Measurements from ENCODE around the gene ABCB8.

The ABCB8 gene

GRCh38 chr7:151012031-151012692, 16.1 kb upstream of the ABCB8 start:
- in situ Hi-C loops (cut with MboI; ENCODE audit: low sequenced_read_pairs, unreplicated experiment) = no loop called here
- DNase-seq (ENCODE audit: low spot score) = no peak
- TF ChIP-seq, protein P1, sequence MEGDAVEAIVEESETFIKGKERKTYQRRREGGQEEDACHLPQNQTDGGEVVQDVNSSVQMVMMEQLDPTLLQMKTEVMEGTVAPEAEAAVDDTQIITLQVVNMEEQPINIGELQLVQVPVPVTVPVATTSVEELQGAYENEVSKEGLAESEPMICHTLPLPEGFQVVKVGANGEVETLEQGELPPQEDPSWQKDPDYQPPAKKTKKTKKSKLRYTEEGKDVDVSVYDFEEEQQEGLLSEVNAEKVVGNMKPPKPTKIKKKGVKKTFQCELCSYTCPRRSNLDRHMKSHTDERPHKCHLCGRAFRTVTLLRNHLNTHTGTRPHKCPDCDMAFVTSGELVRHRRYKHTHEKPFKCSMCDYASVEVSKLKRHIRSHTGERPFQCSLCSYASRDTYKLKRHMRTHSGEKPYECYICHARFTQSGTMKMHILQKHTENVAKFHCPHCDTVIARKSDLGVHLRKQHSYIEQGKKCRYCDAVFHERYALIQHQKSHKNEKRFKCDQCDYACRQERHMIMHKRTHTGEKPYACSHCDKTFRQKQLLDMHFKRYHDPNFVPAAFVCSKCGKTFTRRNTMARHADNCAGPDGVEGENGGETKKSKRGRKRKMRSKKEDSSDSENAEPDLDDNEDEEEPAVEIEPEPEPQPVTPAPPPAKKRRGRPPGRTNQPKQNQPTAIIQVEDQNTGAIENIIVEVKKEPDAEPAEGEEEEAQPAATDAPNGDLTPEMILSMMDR (IDR thresholded peaks at IDR 0.05; ENCODE audit: borderline replicate concordance, control extremely low read depth, extremely low read depth, insufficient read depth, missing control alignments) = no peak

GRCh38 chr7:151012911-151013347, 15.3 kb upstream of the ABCB8 start:
- in situ Hi-C loops (cut with MboI; ENCODE audit: low sequenced_read_pairs, unreplicated experiment) = no loop called here
- DNase-seq (ENCODE audit: low spot score) = no peak

DNA sequence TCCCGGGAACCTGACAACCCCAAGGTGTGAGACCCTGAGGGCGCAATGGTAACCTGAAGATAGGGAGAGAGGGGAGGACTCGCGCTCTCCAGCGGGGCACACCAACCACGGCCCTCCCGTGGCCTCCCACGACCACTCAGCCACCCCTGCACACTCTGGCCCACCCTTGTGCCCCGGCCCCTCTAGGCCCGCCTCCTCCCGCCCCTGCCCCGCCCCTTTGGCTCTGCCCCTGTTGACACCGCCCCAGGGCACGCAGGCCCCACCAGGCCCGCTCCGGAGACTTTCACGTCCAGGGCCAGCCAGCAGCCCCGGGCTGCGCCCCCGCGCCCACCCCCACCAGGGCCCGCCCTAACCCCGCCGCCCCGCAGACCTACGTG, 14.9 kb upstream of the ABCB8 start:
- in situ Hi-C loops (cut with MboI; ENCODE audit: low sequenced_read_pairs, unreplicated experiment) = no loop called here
- no peak for DNase-seq (ENCODE audit: low spot score)
- TF ChIP-seq, protein P1 (IDR thresholded peaks at IDR 0.05; ENCODE audit: borderline replicate concordance, control extremely low read depth, extremely low read depth, insufficient read depth, missing control alignments) = no peak

More at GRCh38 chr7:151012911-151013347, 15.3 kb upstream of the ABCB8 start:
- TF ChIP-seq, protein P1 (IDR thresholded peaks at IDR 0.05; ENCODE audit: borderline replicate concordance, control extremely low read depth, extremely low read depth, insufficient read depth, missing control alignments) = peak; percentile 50

DNA sequence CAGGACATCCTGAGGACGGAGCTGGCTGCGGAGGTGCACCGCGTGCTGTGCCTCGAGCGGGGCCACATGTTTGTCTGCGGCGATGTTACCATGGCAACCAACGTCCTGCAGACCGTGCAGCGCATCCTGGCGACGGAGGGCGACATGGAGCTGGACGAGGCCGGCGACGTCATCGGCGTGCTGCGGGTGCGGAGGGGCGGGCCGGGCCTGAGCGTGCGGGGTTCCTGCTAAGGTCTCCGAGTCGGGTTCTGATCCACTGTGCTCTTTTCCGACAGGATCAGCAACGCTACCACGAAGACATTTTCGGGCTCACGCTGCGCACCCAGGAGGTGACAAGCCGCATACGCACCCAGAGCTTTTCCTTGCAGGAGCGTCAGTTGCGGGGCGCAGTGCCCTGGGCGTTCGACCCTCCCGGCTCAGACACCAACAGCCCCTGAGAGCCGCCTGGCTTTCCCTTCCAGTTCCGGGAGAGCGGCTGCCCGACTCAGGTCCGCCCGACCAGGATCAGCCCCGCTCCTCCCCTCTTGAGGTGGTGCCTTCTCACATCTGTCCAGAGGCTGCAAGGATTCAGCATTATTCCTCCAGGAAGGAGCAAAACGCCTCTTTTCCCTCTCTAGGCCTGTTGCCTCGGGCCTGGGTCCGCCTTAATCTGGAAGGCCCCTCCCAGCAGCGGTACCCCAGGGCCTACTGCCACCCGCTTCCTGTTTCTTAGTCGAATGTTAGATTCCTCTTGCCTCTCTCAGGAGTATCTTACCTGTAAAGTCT, 14.3 kb upstream of the ABCB8 start:
- in situ Hi-C loops (cut with MboI; ENCODE audit: low sequenced_read_pairs, unreplicated experiment) = no loop called here
- DNase-seq (ENCODE audit: low spot score) = peak; percentile 85

GRCh38 chr7:151014950-151015349, 13.3 kb upstream of the ABCB8 start:
- TF ChIP-seq, protein P1 (IDR thresholded peaks at IDR 0.05; ENCODE audit: borderline replicate concordance, control extremely low read depth, extremely low read depth, insufficient read depth, missing control alignments) = no peak
- in situ Hi-C loops (cut with MboI; ENCODE audit: low sequenced_read_pairs, unreplicated experiment) = no loop called here
- DNase-seq (ENCODE audit: low spot score) = no peak

More for the DNA sequence above, 14.3 kb upstream of the ABCB8 start:
- TF ChIP-seq, protein P1 (IDR thresholded peaks at IDR 0.05; ENCODE audit: borderline replicate concordance, control extremely low read depth, extremely low read depth, insufficient read depth, missing control alignments) = no peak

- no peak for DNase-seq (ENCODE audit: low spot score)
- TF ChIP-seq, protein P1 (IDR thresholded peaks at IDR 0.05; ENCODE audit: borderline replicate concordance, control extremely low read depth, extremely low read depth, insufficient read depth, missing control alignments) = no peak
- in situ Hi-C loops (cut with MboI; ENCODE audit: low sequenced_read_pairs, unreplicated experiment) = no loop called here
Observed at GRCh38 chr7:151015967-151016366, 12.3 kb upstream of the ABCB8 start.

Measured in GM13976 (cell line).